Stimulated activated CD4-positive, alpha-beta T cell treated with anti-CD3 and anti-CD28 coated beads, Interleukin-4, amount 100 ng/mL, for 1 hour (primary cell): ENCODE results near the gene SCLY.
A peak's percentile ranks its signal among the peaks of the same experiment; 100 is the strongest.

Source experiments
- DNase-seq: peaks from one replicate; pipeline ENCODE4 v3.0.0-alpha.2; 2020

SCLY gene

GRCh38 chr2:238141541-238142318, 80.9 kb downstream of the SCLY start:
- DNase-seq, result no peak

GRCh38 chr2:238142382-238143205, 81.8 kb downstream of the SCLY start:
- DNase-seq, result no peak

DNA sequence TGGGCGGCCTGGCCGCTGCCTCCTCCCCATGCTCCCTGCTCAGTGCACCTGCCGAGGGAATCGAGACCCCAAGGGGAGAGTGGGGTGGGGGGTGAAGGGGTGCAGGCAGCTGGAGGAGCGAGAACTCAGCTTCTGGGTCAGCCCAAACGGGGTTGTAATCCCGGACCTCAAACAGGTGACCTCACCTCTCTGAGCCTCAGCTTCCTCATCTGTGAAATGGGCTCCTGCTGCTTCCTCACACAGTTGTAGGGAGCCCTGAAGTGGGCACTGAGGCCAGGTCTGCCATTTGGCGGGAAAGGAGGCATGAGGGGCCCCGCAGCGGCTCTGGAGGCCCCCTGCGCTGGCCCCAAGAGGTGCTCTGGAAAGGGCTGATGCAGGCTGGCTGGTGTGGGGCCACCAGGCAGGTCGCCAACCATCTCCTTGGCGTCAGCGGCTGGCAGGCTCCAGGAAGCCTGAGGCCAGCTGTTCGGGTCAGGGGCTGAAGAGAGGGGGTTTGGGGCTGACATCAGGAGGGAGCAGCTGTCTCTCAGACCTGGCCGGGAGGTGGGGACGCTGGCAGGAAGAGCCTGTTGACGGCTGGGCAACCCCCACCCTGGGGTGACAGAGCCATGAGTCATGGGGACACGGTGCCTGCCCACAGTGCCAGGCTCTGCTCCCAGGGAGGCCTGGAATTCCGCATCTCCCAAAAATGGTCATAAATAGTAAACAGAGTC, 82.6 kb downstream of the SCLY start:
- peak; percentile 35 for DNase-seq

DNA sequence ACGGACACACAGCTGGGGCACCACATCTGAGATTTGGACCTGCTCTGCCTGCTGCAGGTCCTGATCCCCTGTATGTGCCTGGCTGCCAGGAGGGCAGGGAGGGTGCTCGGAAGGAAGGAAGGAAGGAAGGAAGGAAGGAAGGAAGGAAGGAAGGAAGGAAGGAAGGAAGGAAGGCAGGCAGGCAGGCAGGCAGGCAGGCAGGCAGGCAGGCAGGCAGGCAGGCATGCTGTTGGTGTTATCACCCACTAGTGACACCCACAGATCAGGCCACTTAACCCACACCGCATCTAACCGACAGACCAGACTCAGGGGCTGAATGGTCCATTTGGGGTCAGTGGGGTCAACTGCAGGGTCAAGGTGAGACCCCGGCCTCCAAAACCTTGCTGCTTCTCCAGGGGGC, 83.5 kb downstream of the SCLY start:
- DNase-seq, result no peak

DNA sequence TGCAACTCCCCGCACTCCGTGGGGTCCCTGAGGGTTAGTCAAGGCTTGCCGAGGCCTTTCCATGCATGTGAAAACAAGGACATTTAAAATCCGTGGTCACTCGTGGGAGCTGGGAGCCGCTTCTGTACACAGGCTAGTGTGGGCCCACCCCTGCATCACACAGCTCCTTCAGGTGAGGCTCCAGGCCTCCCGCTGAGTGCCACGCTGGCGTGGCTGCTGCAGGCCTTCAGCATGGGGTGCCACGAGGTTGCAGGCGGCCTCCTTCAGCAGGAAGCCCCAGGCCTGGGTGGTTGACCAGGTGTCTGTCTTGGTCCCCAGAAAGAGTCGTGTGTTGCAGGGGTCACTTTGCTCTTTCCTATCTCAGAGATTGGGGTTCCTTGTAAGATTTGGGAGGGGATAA, 84.2 kb downstream of the SCLY start:
- DNase-seq, result no peak

DNA sequence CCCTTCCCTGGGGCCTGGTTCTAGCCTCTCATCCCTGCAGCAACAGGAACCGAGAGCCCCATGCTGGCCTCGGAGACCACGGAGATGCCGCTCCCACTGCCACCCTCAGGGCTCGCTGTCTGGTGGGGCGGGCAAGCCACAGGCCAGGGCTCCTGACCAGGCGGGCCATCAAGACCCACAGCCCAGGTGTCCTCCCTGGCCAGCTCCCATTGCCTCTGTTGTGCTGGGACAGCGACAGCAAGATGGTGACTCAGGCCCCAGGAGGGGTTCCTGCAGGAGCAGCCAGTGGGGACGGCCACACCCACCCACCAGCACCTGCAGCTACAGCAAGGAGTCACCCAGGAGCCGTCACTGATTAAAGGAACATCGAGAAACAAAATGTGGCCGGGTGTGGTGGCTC, 85.0 kb downstream of the SCLY start:
- DNase-seq, result no peak

- DNase-seq, result no peak
These were observed 86.2 kb downstream of the SCLY start for GRCh38 chr2:238146884-238147544.

DNA sequence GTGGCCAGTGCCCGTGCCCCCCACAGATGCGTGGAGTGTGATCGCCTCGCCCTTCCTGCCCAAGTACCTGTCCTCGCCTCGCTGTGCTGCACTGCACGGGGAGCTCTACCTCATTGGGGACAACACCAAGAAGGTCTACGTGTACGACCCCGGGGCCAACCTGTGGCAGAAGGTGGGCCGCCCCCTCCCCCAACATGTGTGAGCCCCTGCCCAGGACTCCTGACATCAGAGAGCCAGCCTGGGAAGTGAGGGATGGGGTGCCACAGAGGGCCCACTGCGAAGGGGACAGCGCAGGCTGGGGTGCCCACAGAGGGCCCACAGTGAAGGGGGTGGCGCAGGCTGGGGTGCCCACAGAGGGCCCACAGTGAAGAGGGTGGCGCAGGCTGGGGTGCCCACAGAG, 88.2 kb downstream of the SCLY start:
- no peak for DNase-seq
